ENCODE data around the gene DPH3.

GRCh38 chr3:16303037-16303575 lies 38.4 kb upstream of the DPH3 start:
- TF ChIP-seq CTCF (tag by site-specific recombination; IDR thresholded peaks at IDR 0.05) (no peak), ZNF510 (tag by site-specific recombination; IDR thresholded peaks at IDR 0.05; ENCODE audit: insufficient replicate concordance) (no peak), ZNF302 (tag by site-specific recombination; IDR thresholded peaks at IDR 0.05; ENCODE audit: low read depth) (no peak), ZNF23 (tag by site-specific recombination; IDR thresholded peaks at IDR 0.05; ENCODE audit: borderline replicate concordance) (no peak), YY1 (tag by site-specific recombination; IDR thresholded peaks at IDR 0.05) (no peak), ZNF146 (tag by site-specific recombination; IDR thresholded peaks at IDR 0.05) (no peak), ZNF266 (tag by site-specific recombination; IDR thresholded peaks at IDR 0.05; ENCODE audit: low read depth) (no peak), ZSCAN30 (tag by site-specific recombination; IDR thresholded peaks at IDR 0.05) (no peak), ZNF560 (tag by site-specific recombination; IDR thresholded peaks at IDR 0.05; ENCODE audit: borderline replicate concordance) (no peak), ZNF623 (tag by site-specific recombination; IDR thresholded peaks at IDR 0.05) (no peak), MYNN (tag by site-specific recombination; IDR thresholded peaks at IDR 0.05; ENCODE audit: borderline replicate concordance) (no peak), SP2 (tag by site-specific recombination; IDR thresholded peaks at IDR 0.05) (no peak)
